ENCODE data around the gene SCN3B.
A peak's percentile ranks its signal among the peaks of the same experiment; 100 is the strongest.
"Not testable (repeated sequence)": the region's sequence is repeated elsewhere in the genome, so short reads cannot be mapped to it uniquely, and the experiment has no call there.

Gene SCN3B

DNA sequence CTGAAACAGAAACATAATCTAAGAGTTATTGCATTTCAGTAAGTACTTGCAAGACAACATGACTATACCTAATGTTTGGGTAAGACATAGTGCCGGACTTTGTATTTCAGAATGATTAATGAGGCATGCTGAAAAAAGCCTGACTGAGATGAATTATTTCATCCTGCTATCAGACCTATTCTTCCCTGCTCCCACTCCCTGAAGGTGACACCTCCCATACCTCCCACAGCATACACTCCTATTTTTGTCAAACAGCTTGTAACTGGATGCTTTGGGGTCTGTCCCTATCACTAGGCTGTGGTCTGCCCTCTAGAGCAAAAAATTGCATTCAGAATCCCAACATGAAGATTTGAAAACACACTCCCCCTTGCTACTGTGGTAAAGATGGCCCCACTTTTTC is 10.9 kb upstream of the SCN3B start:
- Histone ChIP-seq H3K4me1 (ENCODE audit: control insufficient read depth, insufficient read depth, low read length) (no peaks in the 10 kb centered on the region), H3K27me3 (ENCODE audit: control insufficient read depth, insufficient read depth, low read length, poor library complexity, severe bottlenecking) (no peaks in the 10 kb centered on the region), H3K4me3 (ENCODE audit: insufficient read depth, low read depth, low read length) (no peak overlapping the region), H3K9me3 (ENCODE audit: control insufficient read depth, low read length) (no peaks in the 10 kb centered on the region), H3K36me3 (ENCODE audit: control insufficient read depth, insufficient read depth, low read length) (no peaks in the 10 kb centered on the region), H3K27ac (ENCODE audit: insufficient read depth, low read depth, low read length, poor library complexity, severe bottlenecking) (no peak overlapping the region)
- WGBS, 2 experiments: 90 to 100% methylated on average over 1 of the region's 1 CpG

DNA sequence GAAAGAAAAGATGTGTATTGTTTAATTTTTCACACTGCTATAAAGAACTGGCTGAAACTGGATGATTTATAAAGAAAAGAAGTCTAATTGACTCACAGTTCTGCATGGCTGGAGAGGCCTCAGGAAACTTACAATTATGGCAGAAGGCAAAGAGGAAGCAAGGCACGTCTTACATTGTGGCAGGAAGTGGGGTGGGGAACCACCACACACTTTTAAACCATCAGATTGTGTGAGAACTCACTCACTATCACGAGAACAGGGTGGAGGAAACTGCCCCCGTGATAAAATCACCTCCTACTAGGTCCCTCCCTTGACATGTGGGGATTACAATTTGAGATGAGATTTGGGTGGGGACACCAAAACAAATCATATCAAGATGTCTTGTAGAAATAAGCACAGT is 5.5 kb upstream of the SCN3B start:
- H3K9me3 ChIP-seq (ENCODE audit: control insufficient read depth, low read length); H3K36me3 ChIP-seq (ENCODE audit: control insufficient read depth, insufficient read depth, low read length); H3K4me1 ChIP-seq (ENCODE audit: control insufficient read depth, insufficient read depth, low read length); H3K4me3 ChIP-seq (ENCODE audit: insufficient read depth, low read depth, low read length); H3K27ac ChIP-seq (ENCODE audit: insufficient read depth, low read depth, low read length, poor library complexity, severe bottlenecking): not testable (repeated sequence)
- WGBS, 2 experiments: 89% methylated on average over 2 to 3 of the region's 3 CpGs
- peaks cover 18% of the 10 kb centered on the region for H3K27me3 ChIP-seq (ENCODE audit: control insufficient read depth, insufficient read depth, low read length, poor library complexity, severe bottlenecking)

DNA sequence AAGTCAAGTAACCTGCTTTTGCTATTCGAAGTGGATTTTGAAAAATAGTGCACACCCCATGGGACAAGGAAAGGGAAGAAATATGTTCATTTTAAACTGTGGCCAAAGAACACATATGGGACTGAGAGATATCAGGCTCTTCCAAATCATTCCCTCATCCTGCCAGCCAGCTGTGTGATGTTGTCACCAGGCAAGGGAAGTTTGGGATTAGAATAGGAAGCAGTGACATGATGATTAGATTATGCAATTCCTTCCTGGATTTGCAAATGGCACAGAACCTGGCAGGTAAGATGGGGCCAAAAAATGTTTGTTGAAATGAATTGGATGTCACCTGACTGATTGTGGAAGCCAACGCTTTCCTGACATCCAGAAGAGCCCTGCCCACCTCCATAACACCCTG is 4.9 kb upstream of the SCN3B start:
- H3K9me3 ChIP-seq (ENCODE audit: control insufficient read depth, low read length): no peaks in the 10 kb centered on the region
- H3K4me1 ChIP-seq (ENCODE audit: control insufficient read depth, insufficient read depth, low read length): peaks cover 5% of the 10 kb centered on the region
- peaks cover 25% of the 10 kb centered on the region for H3K27me3 ChIP-seq (ENCODE audit: control insufficient read depth, insufficient read depth, low read length, poor library complexity, severe bottlenecking)
- H3K36me3 ChIP-seq (ENCODE audit: control insufficient read depth, insufficient read depth, low read length): no peaks in the 10 kb centered on the region
- no peak overlapping the region for H3K4me3 ChIP-seq (ENCODE audit: insufficient read depth, low read depth, low read length)
- 90 to 98% methylated on average over 2 of the region's 2 CpGs for WGBS, 2 experiments
- H3K27ac ChIP-seq (ENCODE audit: insufficient read depth, low read depth, low read length, poor library complexity, severe bottlenecking): no peak overlapping the region

DNA sequence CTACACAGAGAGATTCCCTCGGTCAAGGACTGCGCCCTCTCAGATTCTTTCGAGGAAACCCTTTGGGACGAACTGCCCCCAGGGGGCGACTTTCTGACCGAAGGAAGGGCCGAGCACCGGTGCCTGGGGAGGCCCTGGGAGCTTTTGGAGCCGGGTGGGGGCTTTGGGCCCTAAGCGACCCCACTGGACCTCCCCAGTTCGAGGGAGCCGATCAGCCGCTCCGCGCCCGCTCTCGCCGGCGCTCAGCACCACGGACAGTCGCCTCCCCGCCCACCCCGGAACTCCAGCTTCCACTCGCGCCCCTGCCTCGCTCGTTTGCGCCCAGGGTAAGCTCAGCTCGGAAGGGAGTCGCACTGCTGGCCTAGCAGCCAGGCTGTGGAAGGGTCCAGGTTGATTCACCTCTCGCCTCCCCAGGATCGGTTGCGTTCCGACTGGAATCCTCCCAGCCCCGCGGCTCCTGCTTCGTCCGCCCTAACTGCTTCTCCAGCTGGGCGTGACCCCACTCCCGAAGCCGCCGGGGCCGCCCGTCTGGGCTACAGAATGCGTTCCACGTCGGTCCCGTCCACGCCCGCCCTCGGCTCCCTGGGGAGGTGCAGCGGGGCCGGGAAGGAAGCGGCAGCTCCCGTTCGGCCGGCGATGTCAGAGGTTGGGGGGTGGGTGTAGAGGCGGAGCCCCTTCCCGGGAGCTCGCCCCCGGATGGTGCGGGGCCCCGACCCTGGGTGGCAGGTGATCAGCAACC is 428 bp downstream of the SCN3B start:
- 1% methylated on average over 64 of the region's 64 CpGs for WGBS, 2 experiments
- H3K27me3 ChIP-seq (ENCODE audit: control insufficient read depth, insufficient read depth, low read length, poor library complexity, severe bottlenecking): peaks cover 57% of the 10 kb centered on the region
- no peak overlapping the region for H3K27ac ChIP-seq (ENCODE audit: insufficient read depth, low read depth, low read length, poor library complexity, severe bottlenecking)
- H3K4me1 ChIP-seq (ENCODE audit: control insufficient read depth, insufficient read depth, low read length): peaks cover 12% of the 10 kb centered on the region
- peak overlapping the region; percentile 44 for H3K4me3 ChIP-seq (ENCODE audit: insufficient read depth, low read depth, low read length)
- no peaks in the 10 kb centered on the region for H3K36me3 ChIP-seq (ENCODE audit: control insufficient read depth, insufficient read depth, low read length)
- H3K9me3 ChIP-seq (ENCODE audit: control insufficient read depth, low read length): no peaks in the 10 kb centered on the region

DNA sequence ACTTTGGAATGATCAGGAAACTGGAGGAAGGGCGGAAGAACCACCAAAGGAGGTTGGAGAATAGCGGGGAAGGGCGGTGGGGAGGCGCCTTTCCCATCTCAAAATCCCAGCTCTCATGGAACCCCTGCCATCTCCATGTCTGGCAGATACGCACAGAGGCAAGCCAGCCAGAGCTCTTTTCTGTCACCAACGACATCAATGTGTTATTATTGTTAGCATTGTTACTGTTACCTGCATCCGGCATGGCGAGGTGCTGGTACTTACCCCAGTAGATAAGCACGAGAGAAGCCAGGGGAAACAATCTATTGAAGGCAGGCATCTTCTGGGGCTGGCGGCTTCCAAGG is 969 bp downstream of the SCN3B start:
- Histone ChIP-seq H3K27ac (ENCODE audit: insufficient read depth, low read depth, low read length, poor library complexity, severe bottlenecking) (no peak overlapping the region), H3K27me3 (ENCODE audit: control insufficient read depth, insufficient read depth, low read length, poor library complexity, severe bottlenecking) (peaks cover 56% of the 10 kb centered on the region)
- 11% methylated on average over 10 of the region's 10 CpGs for WGBS, 2 experiments

DNA sequence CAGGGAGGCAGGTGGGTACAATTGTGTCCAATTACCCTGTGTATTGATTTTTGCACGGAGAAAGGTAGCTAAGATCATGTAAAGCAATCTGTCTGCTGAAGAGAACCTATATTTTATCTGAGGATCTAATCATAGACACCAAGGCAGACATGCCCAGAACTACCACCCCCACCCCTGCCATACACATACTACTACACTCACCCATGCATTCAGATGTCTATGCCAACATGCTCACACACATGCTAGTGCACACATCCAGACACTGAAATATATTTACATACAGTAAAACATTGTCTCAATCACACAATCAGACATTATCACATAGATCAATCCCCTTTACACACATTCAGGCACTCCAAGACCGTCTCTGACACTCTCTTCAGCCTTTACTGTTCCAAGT is 1.8 kb downstream of the SCN3B start:
- Histone ChIP-seq H3K9me3 (ENCODE audit: control insufficient read depth, low read length) (no peaks in the 10 kb centered on the region), H3K4me1 (ENCODE audit: control insufficient read depth, insufficient read depth, low read length) (peaks cover 12% of the 10 kb centered on the region), H3K4me3 (ENCODE audit: insufficient read depth, low read depth, low read length) (no peak overlapping the region), H3K27ac (ENCODE audit: insufficient read depth, low read depth, low read length, poor library complexity, severe bottlenecking) (no peak overlapping the region), H3K36me3 (ENCODE audit: control insufficient read depth, insufficient read depth, low read length) (no peaks in the 10 kb centered on the region), H3K27me3 (ENCODE audit: control insufficient read depth, insufficient read depth, low read length, poor library complexity, severe bottlenecking) (peaks cover 50% of the 10 kb centered on the region)
- 60 to 81% methylated on average over 2 of the region's 2 CpGs for WGBS, 2 experiments

More for the DNA sequence above, 969 bp downstream of the SCN3B start:
- Histone ChIP-seq H3K36me3 (ENCODE audit: control insufficient read depth, insufficient read depth, low read length) (no peaks in the 10 kb centered on the region), H3K4me1 (ENCODE audit: control insufficient read depth, insufficient read depth, low read length) (peaks cover 12% of the 10 kb centered on the region), H3K4me3 (ENCODE audit: insufficient read depth, low read depth, low read length) (peak overlapping the region; percentile 44), H3K9me3 (ENCODE audit: control insufficient read depth, low read length) (no peaks in the 10 kb centered on the region)

DNA sequence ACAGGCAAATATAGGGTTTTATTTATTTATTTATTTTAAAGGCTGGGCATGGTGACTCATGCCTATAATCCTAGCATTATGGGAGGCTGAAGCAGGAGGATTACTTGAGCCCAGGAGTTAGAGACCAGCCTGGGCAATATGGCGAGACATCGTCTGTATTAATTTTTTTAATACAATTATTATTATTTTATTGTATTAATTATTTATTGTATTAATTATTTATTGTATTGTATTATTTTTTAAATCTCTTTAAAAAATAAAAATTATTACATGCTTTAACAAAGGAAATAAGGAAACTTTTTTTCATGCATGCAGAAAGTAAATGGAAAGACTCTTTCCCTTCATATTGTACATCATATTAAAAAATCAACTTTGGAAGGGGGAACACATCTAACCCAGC is 3.5 kb downstream of the SCN3B start:
- WGBS, 2 experiments: no CpG with 5 or more reads among the region's 2 CpGs
- Histone ChIP-seq H3K27me3 (ENCODE audit: control insufficient read depth, insufficient read depth, low read length, poor library complexity, severe bottlenecking) (peaks cover 46% of the 10 kb centered on the region), H3K9me3 (ENCODE audit: control insufficient read depth, low read length) (no peaks in the 10 kb centered on the region), H3K4me3 (ENCODE audit: insufficient read depth, low read depth, low read length) (no peak overlapping the region), H3K27ac (ENCODE audit: insufficient read depth, low read depth, low read length, poor library complexity, severe bottlenecking) (no peak overlapping the region), H3K36me3 (ENCODE audit: control insufficient read depth, insufficient read depth, low read length) (no peaks in the 10 kb centered on the region), H3K4me1 (ENCODE audit: control insufficient read depth, insufficient read depth, low read length) (peaks cover 15% of the 10 kb centered on the region)

DNA sequence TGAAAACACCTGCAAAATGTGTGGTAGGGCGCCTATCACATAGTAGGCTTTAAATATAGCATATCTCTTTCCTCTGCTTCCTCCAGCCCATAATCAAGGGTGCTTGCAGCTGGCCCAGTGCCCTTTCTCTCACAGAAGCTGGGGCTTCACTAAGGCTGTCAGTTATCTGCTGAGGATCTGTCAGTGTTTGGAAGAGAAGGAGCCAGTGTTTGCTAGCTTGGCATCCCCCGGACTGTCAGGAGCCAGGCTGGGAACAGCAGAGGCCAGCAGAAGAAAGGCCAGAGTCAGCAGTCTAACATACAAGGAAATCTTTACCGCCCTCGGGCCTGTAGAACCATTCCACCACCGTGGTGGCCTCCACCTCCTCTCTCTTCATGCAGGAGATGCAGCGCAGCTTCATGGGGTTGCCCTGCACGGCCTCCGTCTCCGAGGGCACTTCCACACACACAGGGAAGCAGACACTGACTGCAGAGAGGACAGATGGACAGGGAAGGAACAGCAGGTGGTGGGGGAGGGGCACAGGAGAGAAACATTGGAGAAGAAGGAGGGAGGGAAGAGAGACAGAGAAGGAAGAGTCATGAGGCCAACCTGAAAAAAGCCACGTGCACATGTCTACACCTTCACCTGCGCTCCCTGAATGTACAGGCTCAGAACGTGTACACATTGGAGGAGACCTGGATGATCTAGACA is 9.0 kb downstream of the SCN3B start:
- H3K4me3 ChIP-seq (ENCODE audit: insufficient read depth, low read depth, low read length): no peak overlapping the region
- H3K27me3 ChIP-seq (ENCODE audit: control insufficient read depth, insufficient read depth, low read length, poor library complexity, severe bottlenecking): no peaks in the 10 kb centered on the region
- H3K27ac ChIP-seq (ENCODE audit: insufficient read depth, low read depth, low read length, poor library complexity, severe bottlenecking): no peak overlapping the region
- H3K9me3 ChIP-seq (ENCODE audit: control insufficient read depth, low read length): no peaks in the 10 kb centered on the region
- H3K36me3 ChIP-seq (ENCODE audit: control insufficient read depth, insufficient read depth, low read length): no peaks in the 10 kb centered on the region
- 82 to 85% methylated on average over 12 of the region's 12 CpGs for WGBS, 2 experiments
- H3K4me1 ChIP-seq (ENCODE audit: control insufficient read depth, insufficient read depth, low read length): peaks cover 9% of the 10 kb centered on the region

DNA sequence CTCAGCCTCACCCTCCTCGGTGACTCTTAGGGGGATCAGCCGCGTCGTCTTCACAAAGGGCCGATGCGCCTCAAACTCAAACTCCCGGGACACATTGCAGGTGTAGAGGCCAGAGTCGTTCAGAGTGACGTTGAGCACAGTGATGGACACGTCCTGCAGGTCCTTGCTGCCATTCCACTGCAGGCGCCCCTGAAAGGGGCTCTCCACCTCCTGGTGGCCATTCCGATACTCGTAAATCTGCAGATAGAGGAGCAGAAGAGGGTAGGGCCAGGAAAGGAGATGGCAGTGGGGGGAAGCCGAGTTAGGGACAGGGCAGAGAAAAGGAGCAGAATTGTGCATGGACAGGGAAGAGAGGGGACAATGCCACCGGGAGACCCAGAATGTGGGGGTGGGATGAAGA is 12.0 kb downstream of the SCN3B start:
- Histone ChIP-seq H3K27ac (ENCODE audit: insufficient read depth, low read depth, low read length, poor library complexity, severe bottlenecking) (no peak overlapping the region), H3K36me3 (ENCODE audit: control insufficient read depth, insufficient read depth, low read length) (no peaks in the 10 kb centered on the region), H3K27me3 (ENCODE audit: control insufficient read depth, insufficient read depth, low read length, poor library complexity, severe bottlenecking) (no peaks in the 10 kb centered on the region), H3K4me1 (ENCODE audit: control insufficient read depth, insufficient read depth, low read length) (peaks cover 9% of the 10 kb centered on the region), H3K4me3 (ENCODE audit: insufficient read depth, low read depth, low read length) (no peak overlapping the region), H3K9me3 (ENCODE audit: control insufficient read depth, low read length) (no peaks in the 10 kb centered on the region)
- 93 to 94% methylated on average over 15 of the region's 15 CpGs for WGBS, 2 experiments

DNA sequence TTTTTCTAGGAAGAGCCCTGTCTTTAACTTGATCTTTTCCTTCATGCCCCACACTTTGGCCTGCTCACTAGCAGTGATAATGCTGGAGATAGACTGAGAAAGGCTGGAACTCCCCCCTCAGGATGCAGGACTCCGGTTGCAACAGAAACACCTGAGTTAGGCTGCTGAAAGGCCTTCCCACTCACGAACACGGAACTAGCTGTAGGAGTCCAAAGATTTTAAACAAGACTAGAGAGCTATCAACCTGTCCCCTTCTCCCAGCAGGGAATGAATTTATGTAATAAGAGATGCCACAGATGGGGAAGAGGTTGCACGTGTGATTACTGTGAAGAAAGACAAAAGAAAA is 13.0 kb downstream of the SCN3B start:
- WGBS, 2 experiments: 71 to 73% methylated on average over 4 of the region's 4 CpGs
- no peak overlapping the region for H3K4me3 ChIP-seq (ENCODE audit: insufficient read depth, low read depth, low read length)
- H3K27ac ChIP-seq (ENCODE audit: insufficient read depth, low read depth, low read length, poor library complexity, severe bottlenecking): no peak overlapping the region
- peaks cover 9% of the 10 kb centered on the region for H3K4me1 ChIP-seq (ENCODE audit: control insufficient read depth, insufficient read depth, low read length)
- no peaks in the 10 kb centered on the region for H3K36me3 ChIP-seq (ENCODE audit: control insufficient read depth, insufficient read depth, low read length)
- H3K9me3 ChIP-seq (ENCODE audit: control insufficient read depth, low read length): no peaks in the 10 kb centered on the region
- H3K27me3 ChIP-seq (ENCODE audit: control insufficient read depth, insufficient read depth, low read length, poor library complexity, severe bottlenecking): no peaks in the 10 kb centered on the region
